Breast epithelium (tissue), 3 donors: ENCODE measurements around the gene FDXR.

Experiments used
- CTCF ChIP-seq, 3 donors: fragments of 450-650 bp; IDR thresholded peaks; one replicate each; pipeline ENCODE4 v1.5.1; 2016 to 2017; ENCODE audit warnings: antibody characterized with exemption in 3 of 3, mild to moderate bottlenecking in 3 of 3, moderate library complexity in 3 of 3
- POLR2A ChIP-seq: fragments of 450-650 bp; IDR thresholded peaks from one replicate; pipeline ENCODE4 v1.6.1; 2016; ENCODE audit warnings: antibody characterized with exemption, mild to moderate bottlenecking, moderate library complexity

- no peak for TF ChIP-seq POLR2A
- no peak for TF ChIP-seq CTCF (IDR thresholded peaks at IDR 0.05)
These were observed 32.1 kb upstream of the FDXR start for GRCh38 chr17:74904687-74905409.
